GM21381 (cell line): Measurements from ENCODE around the gene LAMC3.

ENCODE experiments used
- ATAC-seq: cut with Tn5 transposase; IDR thresholded peaks from one replicate; pipeline ENCODE4 v1.9.1; 2021; ENCODE audit warnings: mild to moderate bottlenecking, moderate library complexity; ENCODE audit not compliant: unreplicated experiment

The LAMC3 gene

GRCh38 chr9:131043087-131043486 is 34.1 kb downstream of the LAMC3 start:
- ATAC-seq, result no peak

GRCh38 chr9:131043646-131044045 is 34.7 kb downstream of the LAMC3 start:
- ATAC-seq, result no peak

- ATAC-seq, result no peak
These were observed 36.5 kb downstream of the LAMC3 start for GRCh38 chr9:131045300-131046092.

GRCh38 chr9:131046093-131046380 is 37.1 kb downstream of the LAMC3 start:
- ATAC-seq, result no peak

GRCh38 chr9:131046581-131047202 is 37.7 kb downstream of the LAMC3 start:
- no peak for ATAC-seq

- ATAC-seq, result no peak
These were observed 39.4 kb downstream of the LAMC3 start for GRCh38 chr9:131048332-131048731.

- no peak for ATAC-seq
These were observed 39.8 kb downstream of the LAMC3 start for GRCh38 chr9:131048820-131049219.

- ATAC-seq, result no peak
These were observed 41.1 kb downstream of the LAMC3 start for GRCh38 chr9:131049829-131050715.

GRCh38 chr9:131050831-131051230 is 41.9 kb downstream of the LAMC3 start:
- ATAC-seq, result no peak

GRCh38 chr9:131051592-131052517 is 42.9 kb downstream of the LAMC3 start:
- no peak for ATAC-seq

GRCh38 chr9:131053896-131054295 is 44.9 kb downstream of the LAMC3 start:
- ATAC-seq, result no peak

- ATAC-seq, result no peak
These were observed 48.0 kb downstream of the LAMC3 start for GRCh38 chr9:131056781-131057506.

GRCh38 chr9:131060900-131061630 is 52.1 kb downstream of the LAMC3 start:
- ATAC-seq, result no peak

- no peak for ATAC-seq
These were observed 54.0 kb downstream of the LAMC3 start for GRCh38 chr9:131062969-131063368.

GRCh38 chr9:131065599-131065998 is 56.6 kb downstream of the LAMC3 start:
- ATAC-seq, result no peak

- no peak for ATAC-seq
These were observed 58.7 kb downstream of the LAMC3 start for GRCh38 chr9:131067625-131068024.

- no peak for ATAC-seq
These were observed 59.3 kb downstream of the LAMC3 start for GRCh38 chr9:131068076-131068816.

GRCh38 chr9:131069699-131070098 is 60.7 kb downstream of the LAMC3 start:
- ATAC-seq, result no peak
